DMS79 (cell line): ENCODE results near the gene FANCF.

Experiments
- DNase-seq: peaks from one replicate; lab custom pipeline; 2025; lab: John Stamatoyannopoulos, UW

FANCF gene

GRCh38 chr11:22626573-22627239 lies 1.1 kb upstream of the FANCF start:
- DNase-seq = no peak

DNA sequence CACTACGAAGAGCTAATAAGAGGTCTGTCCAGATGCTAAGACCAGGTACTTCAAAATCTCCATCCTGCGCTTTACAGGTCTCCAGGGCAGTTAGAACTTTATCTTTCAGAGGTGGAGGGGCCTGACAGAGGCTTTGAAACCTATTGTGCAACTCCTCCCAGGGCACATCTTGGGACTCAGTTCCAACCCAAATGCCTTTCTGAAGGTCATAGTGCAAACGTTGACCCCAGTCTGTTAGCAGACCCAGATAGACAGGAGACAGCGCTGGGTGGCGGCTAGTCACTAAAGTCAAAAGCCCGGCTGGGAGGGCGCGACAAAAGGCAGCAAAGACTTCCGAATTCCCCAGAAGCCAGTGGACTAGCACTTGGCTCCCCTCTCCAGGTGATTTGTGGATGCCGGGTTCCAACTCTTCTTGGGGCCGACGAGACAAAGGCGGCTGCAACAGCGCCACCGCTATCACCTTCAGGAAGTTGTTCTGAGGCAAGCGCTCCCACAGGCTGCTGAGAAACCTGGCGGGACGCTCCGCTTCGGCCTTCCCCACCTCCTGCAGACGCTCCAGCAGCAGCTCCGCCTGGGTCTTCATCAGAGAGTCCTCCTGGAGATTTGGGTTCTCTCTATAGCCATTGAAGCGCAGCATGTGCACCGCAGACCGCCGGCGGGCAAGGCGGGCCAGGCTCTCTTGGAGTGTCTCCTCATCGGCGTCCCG lies 728 bp downstream of the FANCF start:
- peak; percentile 94 for DNase-seq

DNA sequence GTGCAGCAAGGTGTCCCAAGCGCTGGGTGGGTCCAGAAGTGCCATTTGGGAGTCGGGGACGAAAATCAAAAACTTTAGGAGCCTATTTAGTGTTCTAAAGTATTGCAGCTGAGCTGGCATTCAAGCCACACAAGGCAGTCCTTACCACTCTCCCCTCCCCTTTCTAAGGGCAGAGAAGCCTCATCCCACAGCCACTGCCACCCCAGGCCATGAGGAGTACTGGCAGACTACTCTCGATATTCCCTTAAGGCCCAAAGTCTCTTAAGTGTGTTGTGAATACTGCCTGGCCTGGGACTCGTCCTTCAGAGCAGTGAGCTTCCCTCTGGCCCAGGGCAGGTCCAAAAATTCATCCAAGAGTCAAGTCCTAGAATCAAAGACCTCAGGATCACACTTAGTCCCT lies 7.8 kb downstream of the FANCF start:
- no peak for DNase-seq

GRCh38 chr11:22603933-22604332 lies 21.7 kb downstream of the FANCF start:
- DNase-seq = no peak

GRCh38 chr11:22602504-22602903 lies 23.1 kb downstream of the FANCF start:
- DNase-seq = no peak

- no peak for DNase-seq
Measured at GRCh38 chr11:22599458-22599857, 26.2 kb downstream of the FANCF start.

- no peak for DNase-seq
Measured at GRCh38 chr11:22597062-22597461, 28.6 kb downstream of the FANCF start.

- DNase-seq = no peak
Measured at GRCh38 chr11:22584976-22585375, 40.6 kb downstream of the FANCF start.

DNA sequence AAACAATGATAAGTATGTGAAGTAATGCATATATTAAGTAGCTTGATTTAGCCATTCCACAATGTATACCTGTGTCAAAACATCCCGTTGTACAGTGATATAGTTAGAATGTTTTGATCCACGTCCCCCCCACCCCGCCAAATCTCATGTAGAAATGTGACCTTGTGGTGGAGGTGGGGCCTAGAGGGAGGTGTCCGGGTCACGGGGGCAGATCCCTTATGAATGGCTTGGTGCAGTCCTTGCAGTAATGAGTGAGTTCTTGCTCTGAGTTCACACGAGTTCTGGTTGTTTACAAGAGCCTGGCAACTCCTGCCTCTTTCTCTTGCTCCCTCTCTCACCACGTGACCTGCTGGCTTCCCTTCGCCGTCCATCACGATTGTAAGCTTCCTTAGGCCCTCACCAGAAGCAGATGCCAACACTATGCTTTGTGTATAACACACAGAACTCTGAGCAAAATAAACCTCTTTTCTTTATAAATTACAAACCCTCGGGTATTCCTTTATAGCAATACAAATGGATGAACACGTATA lies 41.6 kb downstream of the FANCF start:
- DNase-seq = no peak

GRCh38 chr11:22582151-22582410 lies 43.5 kb downstream of the FANCF start:
- no peak for DNase-seq

- no peak for DNase-seq
Measured at GRCh38 chr11:22581354-22582150, 44.1 kb downstream of the FANCF start.

DNA sequence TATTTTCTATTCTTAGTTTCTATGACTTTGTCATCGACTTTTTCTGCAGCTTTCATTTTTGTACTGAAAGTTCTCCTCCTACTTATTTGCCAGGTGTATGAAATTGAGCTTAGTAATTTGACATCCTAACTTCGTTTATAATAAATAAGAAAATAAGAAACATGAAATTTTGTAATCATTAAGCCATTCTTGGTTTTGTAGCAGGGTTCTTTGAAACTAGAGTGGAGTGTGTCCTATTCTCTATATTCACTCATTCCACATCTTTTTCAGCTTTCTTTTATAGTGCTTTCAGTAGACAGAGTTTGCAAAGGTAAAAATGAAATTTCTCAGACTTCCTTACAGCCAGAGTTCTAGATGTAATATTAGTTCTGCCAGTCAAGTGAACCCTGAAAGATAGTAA lies 47.8 kb downstream of the FANCF start:
- no peak for DNase-seq
